Peyer's patch (tissue), 4 donors: ENCODE measurements around the gene C7orf57. TPM values are rescaled to one million over a fixed set of nuclear protein-coding genes. Genes with fewer than 3 reads are reported as not detected.
"Not testable (repeated sequence)": the region's sequence is repeated elsewhere in the genome, so short reads cannot be mapped to it uniquely, and the experiment has no call there.

Experiments
- DNase-seq, 3 donors: peaks; one replicate each; pipeline ENCODE4 v3.0.0-alpha.2; 2017 to 2019
- H3K27ac ChIP-seq, 4 donors: fragments of 200-600 bp; sonication (generic); one replicate each; pipeline ENCODE4 v1.5.1; 2016 to 2019
- H3K27me3 ChIP-seq, 2 donors: fragments of 200-600 bp; sonication (generic); one replicate each; pipeline ENCODE4 v1.5.1; 2019
- H3K36me3 ChIP-seq, 3 donors: fragments of 200-600 bp; sonication (generic); one replicate each; pipeline ENCODE4 v1.5.1; 2016 to 2019
- H3K4me1 ChIP-seq, 4 donors: fragments of 200-600 bp; sonication (generic); one replicate each; pipeline ENCODE4 v1.5.1; 2016 to 2019
- H3K4me3 ChIP-seq, 4 donors: fragments of 200-600 bp; sonication (generic); 1 replicate in 3 of 4; 2 replicates in 1 of 4; pipeline ENCODE4 v1.5.1; 2016 to 2019; ENCODE audit warnings: mild to moderate bottlenecking in 1 of 4
- H3K9me3 ChIP-seq, 4 donors: fragments of 200-600 bp; sonication (generic); one replicate each; pipeline ENCODE4 v1.5.1; 2016 to 2019; ENCODE audit warnings: mild to moderate bottlenecking in 1 of 4
- POLR2A ChIP-seq, 2 donors: fragments of 450-650 bp; IDR thresholded peaks; one replicate each; pipeline ENCODE4 v1.5.1; 2017; ENCODE audit warnings: antibody characterized with exemption in 2 of 2, mild to moderate bottlenecking in 2 of 2, moderate library complexity in 2 of 2
- total RNA-seq, 4 donors: library from RNA; depleted of rRNA; stranded (reverse); fragments of >200 nt; gene quantifications; one replicate each; pipeline ENCODE4 v1.1.0, GENCODE V29; 2016
- TF ChIP-seq, protein P1 (sequence below), 6 experiments: fragments of 450-650 bp in 4 of 6; fragments of 200-600 bp in 2 of 6; sonication (generic) in 1 of 6; IDR thresholded peaks; one replicate each; pipeline ENCODE4 v1.5.1; 2017 to 2019; ENCODE audit warnings: antibody characterized with exemption in 6 of 6, mild to moderate bottlenecking in 3 of 6, moderate library complexity in 1 of 6

The C7orf57 gene
- total RNA-seq, 4 donors from 2014 or later = not detected

DNA sequence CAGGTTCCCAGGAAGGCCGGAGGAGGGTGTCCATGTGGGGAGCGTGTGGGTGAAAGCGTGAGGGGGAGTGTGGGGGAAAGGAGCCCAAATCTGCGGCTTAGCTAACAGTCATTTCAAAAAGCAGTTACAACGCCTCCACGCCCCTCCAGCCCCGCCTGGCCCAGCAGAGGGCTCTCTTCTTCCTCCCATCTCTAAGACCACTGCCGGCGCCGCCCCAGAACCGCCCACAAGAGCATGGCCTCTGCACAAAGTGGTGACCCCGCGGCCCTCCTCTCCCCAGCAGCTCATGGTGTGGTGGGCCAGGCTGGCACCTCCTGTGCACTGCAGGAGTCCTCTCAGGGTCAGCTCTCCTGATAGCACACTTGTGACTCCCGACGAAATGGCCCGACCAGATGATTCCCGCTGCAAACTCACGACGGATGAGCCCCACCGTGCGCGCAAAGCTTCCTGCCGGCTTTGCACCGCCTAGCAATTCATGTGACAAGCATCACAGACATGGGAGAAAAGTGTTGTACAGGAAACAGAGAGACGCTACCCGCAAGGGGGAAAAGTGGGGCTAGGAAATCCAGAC lies 43.5 kb upstream of the C7orf57 start:
- H3K9me3 ChIP-seq = no peaks in the 10 kb centered on the region
- H3K36me3 ChIP-seq = no peaks in the 10 kb centered on the region
- no peaks in the 10 kb centered on the region for H3K27me3 ChIP-seq
- DNase-seq = peak; percentile 88 to 96 (median 94)
- H3K27ac ChIP-seq = peak overlapping the region; percentile 21 to 86 (median 64)
- TF ChIP-seq POLR2A (IDR thresholded peaks at IDR 0.05) = no peak
- TF ChIP-seq, protein P1, sequence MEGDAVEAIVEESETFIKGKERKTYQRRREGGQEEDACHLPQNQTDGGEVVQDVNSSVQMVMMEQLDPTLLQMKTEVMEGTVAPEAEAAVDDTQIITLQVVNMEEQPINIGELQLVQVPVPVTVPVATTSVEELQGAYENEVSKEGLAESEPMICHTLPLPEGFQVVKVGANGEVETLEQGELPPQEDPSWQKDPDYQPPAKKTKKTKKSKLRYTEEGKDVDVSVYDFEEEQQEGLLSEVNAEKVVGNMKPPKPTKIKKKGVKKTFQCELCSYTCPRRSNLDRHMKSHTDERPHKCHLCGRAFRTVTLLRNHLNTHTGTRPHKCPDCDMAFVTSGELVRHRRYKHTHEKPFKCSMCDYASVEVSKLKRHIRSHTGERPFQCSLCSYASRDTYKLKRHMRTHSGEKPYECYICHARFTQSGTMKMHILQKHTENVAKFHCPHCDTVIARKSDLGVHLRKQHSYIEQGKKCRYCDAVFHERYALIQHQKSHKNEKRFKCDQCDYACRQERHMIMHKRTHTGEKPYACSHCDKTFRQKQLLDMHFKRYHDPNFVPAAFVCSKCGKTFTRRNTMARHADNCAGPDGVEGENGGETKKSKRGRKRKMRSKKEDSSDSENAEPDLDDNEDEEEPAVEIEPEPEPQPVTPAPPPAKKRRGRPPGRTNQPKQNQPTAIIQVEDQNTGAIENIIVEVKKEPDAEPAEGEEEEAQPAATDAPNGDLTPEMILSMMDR (IDR thresholded peaks at IDR 0.05) = peak; percentile 31 to 67 (median 60)
- no peaks in the 10 kb centered on the region for H3K4me1 ChIP-seq
- peak overlapping the region; percentile 46 to 63 (median 52) for H3K4me3 ChIP-seq

DNA sequence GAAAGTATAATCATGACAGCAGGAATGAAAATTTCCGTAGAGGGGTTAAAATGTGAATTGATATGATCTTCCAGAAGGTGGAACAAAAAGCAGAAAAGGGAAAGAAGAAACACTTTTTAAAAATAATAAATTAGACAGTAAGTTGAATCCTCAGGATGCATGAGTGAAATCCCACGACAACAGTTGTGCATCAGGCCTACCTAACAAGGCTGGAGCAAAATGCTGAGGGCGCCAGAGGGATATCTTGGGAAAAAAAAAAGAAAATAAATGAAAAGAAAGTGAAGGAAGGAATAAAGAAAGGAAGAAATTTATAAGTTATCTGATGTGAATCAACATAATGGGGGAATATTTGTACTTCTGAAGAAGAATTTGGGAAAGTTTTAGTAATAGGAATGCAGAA lies 42.9 kb upstream of the C7orf57 start:
- H3K4me1 ChIP-seq = no peaks in the 10 kb centered on the region
- H3K4me3 ChIP-seq = peak overlapping the region in 2 of 4 donors; percentile 48 to 63
- peak overlapping the region in 3 of 4 donors; percentile 15 to 86 (median 57) for H3K27ac ChIP-seq
- H3K36me3 ChIP-seq = no peaks in the 10 kb centered on the region
- no peaks in the 10 kb centered on the region for H3K9me3 ChIP-seq
- no peak for DNase-seq
- TF ChIP-seq, protein P1 (IDR thresholded peaks at IDR 0.05) = no peak
- no peak for TF ChIP-seq POLR2A (IDR thresholded peaks at IDR 0.05)
- no peaks in the 10 kb centered on the region for H3K27me3 ChIP-seq

DNA sequence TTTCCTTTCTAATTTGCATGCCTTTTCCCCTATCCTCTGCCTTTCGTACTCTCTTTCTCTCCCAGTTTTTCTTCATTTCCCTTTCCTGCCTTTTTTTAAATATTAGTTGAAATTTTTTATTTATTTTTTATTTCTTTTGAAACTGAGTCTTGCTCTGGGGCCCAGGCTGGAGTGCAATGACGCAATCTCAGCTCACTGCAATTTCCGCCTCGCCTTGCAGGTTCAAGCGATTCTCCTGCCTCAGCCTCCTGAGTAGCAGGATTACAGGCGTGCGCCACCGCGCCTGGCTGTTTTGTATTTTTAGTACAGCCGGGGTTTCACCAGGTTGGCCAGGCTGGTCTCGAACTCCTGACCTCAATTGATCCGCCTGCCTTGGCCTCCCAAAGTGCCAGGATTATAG lies 35.9 kb upstream of the C7orf57 start:
- no peaks in the 10 kb centered on the region for H3K36me3 ChIP-seq
- TF ChIP-seq POLR2A (IDR thresholded peaks at IDR 0.05) = no peak
- TF ChIP-seq, protein P1 (IDR thresholded peaks at IDR 0.05) = no peak
- H3K4me3 ChIP-seq = no peak overlapping the region
- H3K9me3 ChIP-seq = no peaks in the 10 kb centered on the region
- no peaks in the 10 kb centered on the region for H3K27me3 ChIP-seq
- no peak overlapping the region for H3K27ac ChIP-seq
- no peaks in the 10 kb centered on the region for H3K4me1 ChIP-seq
- no peak for DNase-seq

DNA sequence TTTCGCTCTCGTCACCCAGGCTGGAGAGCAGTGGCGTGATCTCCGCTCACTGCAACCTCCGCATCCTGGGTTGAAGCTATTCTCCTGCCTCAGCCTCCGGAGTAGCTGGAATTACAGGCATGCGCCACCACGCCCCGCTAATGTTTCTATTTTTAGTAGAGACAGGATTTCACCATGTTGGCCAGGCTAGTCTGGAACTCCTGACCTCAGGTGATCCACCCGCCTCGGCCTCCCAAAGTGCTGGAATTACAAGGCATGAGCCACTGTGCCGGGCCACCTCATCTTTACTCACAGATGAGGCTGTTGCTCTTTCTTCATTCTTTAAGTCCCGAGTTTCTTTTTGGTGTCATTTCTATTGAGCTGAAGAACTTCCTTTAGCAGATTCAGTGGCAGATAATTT lies 35.2 kb upstream of the C7orf57 start:
- H3K9me3 ChIP-seq, H3K27me3 ChIP-seq, DNase-seq, H3K4me3 ChIP-seq, H3K4me1 ChIP-seq, H3K36me3 ChIP-seq, H3K27ac ChIP-seq: not testable (repeated sequence)

DNA sequence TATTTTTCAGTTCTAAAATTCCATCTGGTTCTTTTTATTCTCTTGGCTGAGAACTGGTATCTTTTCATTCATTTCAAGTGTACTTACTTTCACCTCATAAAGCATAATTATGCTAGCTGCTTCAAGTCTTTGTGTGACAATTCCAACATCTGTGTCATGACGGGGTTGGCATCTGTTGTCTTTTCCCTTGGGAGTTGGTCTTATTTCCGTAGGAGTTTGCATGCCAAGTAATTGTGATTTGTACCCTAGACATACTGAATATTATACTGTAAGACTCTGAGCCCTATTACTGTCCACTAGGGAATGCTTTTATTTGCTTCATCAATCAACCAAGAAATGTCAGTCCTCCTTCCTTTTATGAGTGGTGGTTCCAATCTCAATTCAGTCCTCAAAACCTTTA lies 31.3 kb upstream of the C7orf57 start:
- Histone ChIP-seq H3K27me3 (no peaks in the 10 kb centered on the region), H3K36me3 (no peaks in the 10 kb centered on the region), H3K4me3 (no peak overlapping the region), H3K9me3 (no peaks in the 10 kb centered on the region), H3K27ac (no peak overlapping the region), H3K4me1 (no peaks in the 10 kb centered on the region)
- DNase-seq = no peak
- TF ChIP-seq POLR2A (IDR thresholded peaks at IDR 0.05) = no peak
- TF ChIP-seq, protein P1 (IDR thresholded peaks at IDR 0.05) = no peak

DNA sequence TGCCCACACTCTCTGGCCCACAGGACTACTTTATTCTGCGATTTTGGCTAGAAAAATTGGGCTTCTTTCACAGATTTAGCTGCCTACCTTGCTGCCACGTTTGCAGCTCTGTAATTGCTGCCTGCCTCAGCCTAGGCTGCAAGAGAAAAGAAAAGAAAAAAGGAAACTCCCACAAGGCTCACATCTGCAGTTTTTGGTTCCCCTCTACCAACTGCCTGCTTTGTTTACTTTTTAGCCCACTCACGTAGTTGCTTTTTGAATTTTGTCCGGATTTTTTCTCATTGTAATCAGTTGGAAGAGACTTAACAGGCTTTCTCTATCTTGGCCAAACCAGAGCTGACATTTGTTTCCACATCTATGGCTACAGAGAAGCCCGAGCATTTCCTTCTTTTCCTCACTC lies 30.7 kb upstream of the C7orf57 start:
- no peak overlapping the region for H3K4me3 ChIP-seq
- no peak for DNase-seq
- H3K27ac ChIP-seq = no peak overlapping the region
- no peaks in the 10 kb centered on the region for H3K4me1 ChIP-seq
- H3K36me3 ChIP-seq = no peaks in the 10 kb centered on the region
- no peaks in the 10 kb centered on the region for H3K9me3 ChIP-seq
- TF ChIP-seq POLR2A (IDR thresholded peaks at IDR 0.05) = no peak
- TF ChIP-seq, protein P1 (IDR thresholded peaks at IDR 0.05) = no peak
- no peaks in the 10 kb centered on the region for H3K27me3 ChIP-seq
